ENCODE measurements around the gene ENO2.

DNA sequence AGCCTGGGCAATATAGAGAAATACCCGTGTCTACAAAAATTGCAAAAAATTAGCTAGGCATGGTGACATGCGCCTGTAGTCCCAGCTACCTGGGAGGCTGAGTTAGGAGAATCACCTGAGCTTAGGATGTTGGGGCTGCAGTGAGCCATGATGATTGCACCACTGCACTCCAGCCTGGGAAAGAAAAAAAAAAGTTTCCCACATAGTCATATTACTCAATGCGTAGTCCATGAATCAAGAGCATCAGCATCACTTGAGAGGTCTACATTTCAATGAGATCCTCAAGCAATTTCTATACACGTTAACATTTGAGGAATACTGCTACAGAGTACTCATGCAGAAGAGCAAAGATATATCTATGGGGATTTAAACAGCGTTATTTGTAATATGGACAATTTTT, 15.0 kb upstream of the ENO2 start:
- TF ChIP-seq, protein P1, sequence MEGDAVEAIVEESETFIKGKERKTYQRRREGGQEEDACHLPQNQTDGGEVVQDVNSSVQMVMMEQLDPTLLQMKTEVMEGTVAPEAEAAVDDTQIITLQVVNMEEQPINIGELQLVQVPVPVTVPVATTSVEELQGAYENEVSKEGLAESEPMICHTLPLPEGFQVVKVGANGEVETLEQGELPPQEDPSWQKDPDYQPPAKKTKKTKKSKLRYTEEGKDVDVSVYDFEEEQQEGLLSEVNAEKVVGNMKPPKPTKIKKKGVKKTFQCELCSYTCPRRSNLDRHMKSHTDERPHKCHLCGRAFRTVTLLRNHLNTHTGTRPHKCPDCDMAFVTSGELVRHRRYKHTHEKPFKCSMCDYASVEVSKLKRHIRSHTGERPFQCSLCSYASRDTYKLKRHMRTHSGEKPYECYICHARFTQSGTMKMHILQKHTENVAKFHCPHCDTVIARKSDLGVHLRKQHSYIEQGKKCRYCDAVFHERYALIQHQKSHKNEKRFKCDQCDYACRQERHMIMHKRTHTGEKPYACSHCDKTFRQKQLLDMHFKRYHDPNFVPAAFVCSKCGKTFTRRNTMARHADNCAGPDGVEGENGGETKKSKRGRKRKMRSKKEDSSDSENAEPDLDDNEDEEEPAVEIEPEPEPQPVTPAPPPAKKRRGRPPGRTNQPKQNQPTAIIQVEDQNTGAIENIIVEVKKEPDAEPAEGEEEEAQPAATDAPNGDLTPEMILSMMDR (IDR thresholded peaks at IDR 0.05 in 4 of 5, conservative IDR thresholded peaks at IDR 0.05 in 1 of 5), result no peak
- TF ChIP-seq POLR2A (IDR thresholded peaks at IDR 0.05), result no peak

Data from gastrocnemius medialis (tissue), 4 donors.